ENCODE measurements around the gene GSTM3. TPM values are rescaled to one million over a fixed set of nuclear protein-coding genes. Genes with fewer than 3 reads are reported as not detected.

The GSTM3 gene
- total RNA-seq, 1 experiment from 2014 or later, result 2.2 TPM

DNA sequence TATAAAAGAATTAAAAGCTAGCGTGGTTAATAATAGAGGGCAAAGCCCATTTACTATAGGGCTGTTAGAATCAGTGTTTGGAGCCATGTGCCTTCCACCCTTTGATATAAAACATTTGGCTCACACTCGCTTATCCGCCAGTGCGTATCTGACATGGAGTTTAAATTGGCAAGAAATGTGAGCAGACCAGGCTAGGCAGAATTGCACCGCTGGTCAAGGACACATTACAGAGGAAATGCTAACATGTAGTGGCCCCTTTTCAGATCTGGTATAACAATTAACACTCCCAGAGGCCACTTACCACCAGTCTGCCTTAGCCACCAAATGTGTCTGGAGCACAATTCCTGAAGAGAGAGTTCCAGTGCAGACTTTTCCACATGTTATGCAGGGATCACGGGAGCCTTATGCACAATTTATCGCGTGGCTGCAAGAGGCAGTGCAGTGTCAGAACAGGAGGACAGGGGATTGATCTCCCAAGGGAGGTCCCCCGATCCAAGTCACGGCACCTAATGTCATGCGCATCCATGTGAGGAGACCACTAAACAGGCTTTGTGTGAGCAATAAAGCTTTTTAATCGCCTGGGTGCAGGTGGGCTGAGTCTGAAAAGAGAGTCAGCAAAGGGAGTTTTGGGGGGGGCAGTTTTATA lies 14.0 kb downstream of the GSTM3 start (continued):
- TF ChIP-seq, protein P1, sequence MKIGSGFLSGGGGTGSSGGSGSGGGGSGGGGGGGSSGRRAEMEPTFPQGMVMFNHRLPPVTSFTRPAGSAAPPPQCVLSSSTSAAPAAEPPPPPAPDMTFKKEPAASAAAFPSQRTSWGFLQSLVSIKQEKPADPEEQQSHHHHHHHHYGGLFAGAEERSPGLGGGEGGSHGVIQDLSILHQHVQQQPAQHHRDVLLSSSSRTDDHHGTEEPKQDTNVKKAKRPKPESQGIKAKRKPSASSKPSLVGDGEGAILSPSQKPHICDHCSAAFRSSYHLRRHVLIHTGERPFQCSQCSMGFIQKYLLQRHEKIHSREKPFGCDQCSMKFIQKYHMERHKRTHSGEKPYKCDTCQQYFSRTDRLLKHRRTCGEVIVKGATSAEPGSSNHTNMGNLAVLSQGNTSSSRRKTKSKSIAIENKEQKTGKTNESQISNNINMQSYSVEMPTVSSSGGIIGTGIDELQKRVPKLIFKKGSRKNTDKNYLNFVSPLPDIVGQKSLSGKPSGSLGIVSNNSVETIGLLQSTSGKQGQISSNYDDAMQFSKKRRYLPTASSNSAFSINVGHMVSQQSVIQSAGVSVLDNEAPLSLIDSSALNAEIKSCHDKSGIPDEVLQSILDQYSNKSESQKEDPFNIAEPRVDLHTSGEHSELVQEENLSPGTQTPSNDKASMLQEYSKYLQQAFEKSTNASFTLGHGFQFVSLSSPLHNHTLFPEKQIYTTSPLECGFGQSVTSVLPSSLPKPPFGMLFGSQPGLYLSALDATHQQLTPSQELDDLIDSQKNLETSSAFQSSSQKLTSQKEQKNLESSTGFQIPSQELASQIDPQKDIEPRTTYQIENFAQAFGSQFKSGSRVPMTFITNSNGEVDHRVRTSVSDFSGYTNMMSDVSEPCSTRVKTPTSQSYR (CRISPR knock-in tag; IDR thresholded peaks at IDR 0.05), result no peak
- TF ChIP-seq, protein P2, sequence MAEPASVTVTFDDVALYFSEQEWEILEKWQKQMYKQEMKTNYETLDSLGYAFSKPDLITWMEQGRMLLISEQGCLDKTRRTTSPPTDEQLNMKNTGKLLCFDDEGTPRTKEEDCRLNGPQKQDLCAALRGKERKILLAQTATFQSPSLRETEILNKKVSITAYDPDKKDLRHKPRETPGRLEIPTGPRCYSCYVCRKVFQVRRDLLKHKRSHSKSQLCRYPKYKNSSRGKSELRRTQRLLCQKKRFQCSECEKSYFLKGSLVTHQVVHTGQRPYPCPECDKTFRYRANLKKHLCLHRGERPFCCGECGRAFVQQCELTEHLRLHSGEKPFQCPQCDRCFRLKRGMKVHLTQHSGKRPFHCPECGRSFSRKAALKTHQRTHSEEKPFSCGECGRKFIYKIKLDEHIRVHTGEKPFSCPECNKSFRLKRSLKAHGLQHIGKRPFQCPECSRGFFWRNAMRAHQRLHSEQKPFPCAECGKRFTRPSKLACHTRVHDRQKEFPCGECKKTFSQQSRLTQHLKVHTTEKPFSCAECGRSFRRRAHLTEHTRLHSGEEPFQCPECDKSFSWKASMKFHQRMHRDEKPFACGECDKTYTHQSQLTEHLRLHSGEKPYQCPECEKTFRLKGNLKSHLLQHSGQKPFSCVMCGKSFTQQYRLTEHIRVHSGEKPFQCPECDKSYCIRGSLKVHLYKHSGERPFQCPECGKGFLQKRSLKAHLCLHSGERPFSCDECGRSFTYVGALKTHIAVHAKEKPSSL (CRISPR knock-in tag; conservative IDR thresholded peaks at IDR 0.05), result no peak
- TF ChIP-seq NR3C1 (CRISPR knock-in tag; conservative IDR thresholded peaks at IDR 0.05; ENCODE audit: low read depth) (no peak), SMAD3 (CRISPR knock-in tag; IDR thresholded peaks at IDR 0.05; ENCODE audit: borderline replicate concordance) (no peak), NFATC4 (CRISPR knock-in tag; IDR thresholded peaks at IDR 0.05) (no peak), OVOL2 (CRISPR knock-in tag; IDR thresholded peaks at IDR 0.05; ENCODE audit: borderline replicate concordance) (no peak)

DNA sequence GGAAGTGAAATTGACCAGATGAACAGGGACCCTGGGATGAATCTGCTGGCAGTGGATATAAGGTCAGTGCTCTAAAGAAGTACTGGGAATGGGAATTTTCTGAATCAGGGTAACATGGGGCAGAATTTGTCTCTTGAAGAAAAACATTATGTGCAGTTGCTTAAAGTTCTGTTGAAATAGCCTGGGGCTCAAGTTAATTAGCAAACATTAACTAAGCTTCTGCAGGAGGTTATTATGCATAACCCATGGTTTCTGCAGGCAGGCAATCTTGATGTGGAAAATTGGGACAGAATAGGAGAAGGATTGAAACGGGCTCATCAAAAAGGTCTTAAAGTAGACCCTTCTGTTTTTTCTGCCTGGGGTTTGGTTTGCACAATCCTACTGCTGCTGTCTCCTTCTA lies 14.8 kb downstream of the GSTM3 start:
- ChIA-PET CTCF (no interaction called here), POLR2A (no interaction called here)
- ATAC-seq, result no peak
- peaks cover 25% of the 10 kb centered on the region for H3K27me3 Mint-ChIP-seq (ENCODE audit: low read depth)
- H3K27ac Mint-ChIP-seq, result no peak overlapping the region
- peaks cover 13% of the 10 kb centered on the region for H3K4me1 Mint-ChIP-seq
- no peak for TF ChIP-seq JUN (CRISPR knock-in tag; IDR thresholded peaks at IDR 0.05)
- TF ChIP-seq, protein P2 (CRISPR knock-in tag; conservative IDR thresholded peaks at IDR 0.05), result no peak
- TF ChIP-seq, protein P3, sequence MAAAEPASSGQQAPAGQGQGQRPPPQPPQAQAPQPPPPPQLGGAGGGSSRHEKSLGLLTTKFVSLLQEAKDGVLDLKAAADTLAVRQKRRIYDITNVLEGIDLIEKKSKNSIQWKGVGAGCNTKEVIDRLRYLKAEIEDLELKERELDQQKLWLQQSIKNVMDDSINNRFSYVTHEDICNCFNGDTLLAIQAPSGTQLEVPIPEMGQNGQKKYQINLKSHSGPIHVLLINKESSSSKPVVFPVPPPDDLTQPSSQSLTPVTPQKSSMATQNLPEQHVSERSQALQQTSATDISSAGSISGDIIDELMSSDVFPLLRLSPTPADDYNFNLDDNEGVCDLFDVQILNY (CRISPR knock-in tag; IDR thresholded peaks at IDR 0.05), result no peak
- no peak for TF ChIP-seq PRRX2 (CRISPR knock-in tag; IDR thresholded peaks at IDR 0.05)
- TF ChIP-seq, protein P4, sequence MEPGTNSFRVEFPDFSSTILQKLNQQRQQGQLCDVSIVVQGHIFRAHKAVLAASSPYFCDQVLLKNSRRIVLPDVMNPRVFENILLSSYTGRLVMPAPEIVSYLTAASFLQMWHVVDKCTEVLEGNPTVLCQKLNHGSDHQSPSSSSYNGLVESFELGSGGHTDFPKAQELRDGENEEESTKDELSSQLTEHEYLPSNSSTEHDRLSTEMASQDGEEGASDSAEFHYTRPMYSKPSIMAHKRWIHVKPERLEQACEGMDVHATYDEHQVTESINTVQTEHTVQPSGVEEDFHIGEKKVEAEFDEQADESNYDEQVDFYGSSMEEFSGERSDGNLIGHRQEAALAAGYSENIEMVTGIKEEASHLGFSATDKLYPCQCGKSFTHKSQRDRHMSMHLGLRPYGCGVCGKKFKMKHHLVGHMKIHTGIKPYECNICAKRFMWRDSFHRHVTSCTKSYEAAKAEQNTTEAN (CRISPR knock-in tag; IDR thresholded peaks at IDR 0.05), result no peak
- TF ChIP-seq, protein P5, sequence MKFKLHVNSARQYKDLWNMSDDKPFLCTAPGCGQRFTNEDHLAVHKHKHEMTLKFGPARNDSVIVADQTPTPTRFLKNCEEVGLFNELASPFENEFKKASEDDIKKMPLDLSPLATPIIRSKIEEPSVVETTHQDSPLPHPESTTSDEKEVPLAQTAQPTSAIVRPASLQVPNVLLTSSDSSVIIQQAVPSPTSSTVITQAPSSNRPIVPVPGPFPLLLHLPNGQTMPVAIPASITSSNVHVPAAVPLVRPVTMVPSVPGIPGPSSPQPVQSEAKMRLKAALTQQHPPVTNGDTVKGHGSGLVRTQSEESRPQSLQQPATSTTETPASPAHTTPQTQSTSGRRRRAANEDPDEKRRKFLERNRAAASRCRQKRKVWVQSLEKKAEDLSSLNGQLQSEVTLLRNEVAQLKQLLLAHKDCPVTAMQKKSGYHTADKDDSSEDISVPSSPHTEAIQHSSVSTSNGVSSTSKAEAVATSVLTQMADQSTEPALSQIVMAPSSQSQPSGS (CRISPR knock-in tag; IDR thresholded peaks at IDR 0.05; ENCODE audit: borderline replicate concordance, low read depth), result no peak
- TF ChIP-seq ZNF671 (CRISPR knock-in tag; IDR thresholded peaks at IDR 0.05), result no peak
- no peak for TF ChIP-seq JAZF1 (CRISPR knock-in tag; IDR thresholded peaks at IDR 0.05)
- no peak for TF ChIP-seq TEAD4 (CRISPR knock-in tag; IDR thresholded peaks at IDR 0.05)
- no peak for TF ChIP-seq ZNF232 (CRISPR knock-in tag; IDR thresholded peaks at IDR 0.05)
- no peak for TF ChIP-seq SP1 (CRISPR knock-in tag; conservative IDR thresholded peaks at IDR 0.05)
- H3K36me3 Mint-ChIP-seq, result peaks cover 21% of the 10 kb centered on the region
- DNase-seq (ENCODE audit: low spot score), result no peak
- H3K4me3 Mint-ChIP-seq, result no peak overlapping the region
- H3K9me3 Mint-ChIP-seq, result peaks cover 32% of the 10 kb centered on the region
